ENCODE data around the gene ADTRP.

GRCh38 chr6:11775791-11776409 lies 2.7 kb downstream of the ADTRP start:
- TF ChIP-seq EZH2 (IDR thresholded peaks at IDR 0.05; ENCODE audit: insufficient read depth, poor library complexity, severe bottlenecking), result no peak
- TF ChIP-seq EZH2phosphoT487 (IDR thresholded peaks at IDR 0.05; ENCODE audit: insufficient read depth, low read depth), result no peak
